ENCODE measurements around the gene MUC4.

DNA sequence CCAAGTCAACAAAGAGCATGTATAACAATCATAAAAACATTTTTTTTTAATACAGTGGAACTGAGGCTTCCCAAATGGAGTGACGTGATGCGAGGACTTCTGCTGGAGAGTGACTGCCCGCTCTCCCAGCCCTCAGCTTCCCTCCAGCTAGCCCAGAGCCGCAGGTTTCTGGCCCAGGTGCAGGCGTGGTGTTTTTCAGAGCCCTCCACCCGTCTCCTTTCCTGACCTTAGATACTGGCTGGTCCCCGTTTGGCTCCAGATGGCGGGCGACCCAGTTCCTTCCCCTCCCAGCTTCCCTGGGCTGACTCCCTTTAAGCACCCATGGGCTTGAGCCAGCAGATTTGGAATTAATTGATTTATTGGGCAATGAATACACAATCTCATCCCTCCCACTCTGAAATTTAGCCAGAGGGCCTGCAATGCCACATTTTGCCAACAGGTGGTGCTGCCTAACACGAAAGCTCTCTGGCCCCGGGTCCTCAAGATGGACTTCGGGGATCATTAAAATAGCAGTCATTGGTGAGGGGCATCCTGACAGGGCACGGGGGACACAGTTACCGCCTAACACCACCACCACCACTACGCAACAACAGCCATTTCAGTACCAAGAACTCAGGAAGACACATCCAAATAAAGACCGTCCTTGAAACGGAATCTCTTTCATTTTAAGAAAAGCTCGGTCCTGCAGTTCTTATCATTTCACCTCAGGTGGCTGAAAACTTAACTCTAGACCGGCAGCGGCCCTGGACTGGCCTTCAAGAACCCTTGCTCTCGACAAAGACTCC lies 47.5 kb upstream of the MUC4 start:
- TF ChIP-seq ZNF8 (CRISPR knock-in tag; IDR thresholded peaks at IDR 0.05) (no peak), RARB (CRISPR knock-in tag; IDR thresholded peaks at IDR 0.05) (no peak)
